GM23338 (cell line): ENCODE data around the gene TSPEAR. TPM values are rescaled to one million over a fixed set of nuclear protein-coding genes. Genes with fewer than 3 reads are reported as not detected.

Experiments used
- ATAC-seq: fragments of 200-7000 bp; cut with Tn5 transposase; 3 replicates; pipeline ENCODE4 v1.9.1; 2020
- DNase-seq: peaks from one replicate; pipeline ENCODE4 v3.0.0-alpha.2; 2015; ENCODE audit warnings: low spot score
- H2AFZ ChIP-seq: fragments of 200-600 bp; sonication (generic); 2 replicates; pipeline ENCODE4 v1.8.0; 2016; ENCODE audit warnings: antibody characterized with exemption, mild to moderate bottlenecking, moderate library complexity
- H3F3A ChIP-seq: fragments of 200-600 bp; sonication (generic); replicated peaks from 2 replicates; pipeline ENCODE4 v1.8.0; 2017; ENCODE audit warnings: antibody characterized with exemption, mixed run types, low read depth
- H3K27ac ChIP-seq: fragments of 200-600 bp; sonication (generic); 2 replicates; pipeline ENCODE4 v1.6.1; 2016; ENCODE audit warnings: low read depth
- H3K27me3 ChIP-seq: fragments of 200-600 bp; sonication (generic); 2 replicates; pipeline ENCODE4 v1.8.0; 2016; ENCODE audit warnings: mild to moderate bottlenecking, mixed run types, moderate library complexity; ENCODE audit not compliant: insufficient read depth
- H3K36me3 ChIP-seq: fragments of 200-600 bp; sonication (generic); 2 replicates; pipeline ENCODE4 v1.8.0; 2016; ENCODE audit warnings: mild to moderate bottlenecking; ENCODE audit not compliant: insufficient read depth
- H3K4me1 ChIP-seq: fragments of 200-600 bp; sonication (generic); 2 replicates; pipeline ENCODE4 v1.8.0; 2016; ENCODE audit warnings: mild to moderate bottlenecking, moderate library complexity; ENCODE audit not compliant: insufficient read depth
- H3K4me2 ChIP-seq: fragments of 200-600 bp; sonication (generic); 2 replicates; pipeline ENCODE4 v1.7.1; 2017; ENCODE audit warnings: mixed run types
- H3K4me3 ChIP-seq: fragments of 200-600 bp; sonication (generic); 2 replicates; pipeline ENCODE4 v1.6.1; 2016; ENCODE audit warnings: mixed run types
- H3K79me2 ChIP-seq: fragments of 200-600 bp; sonication (generic); replicated peaks from 2 replicates; pipeline ENCODE4 v1.8.0; 2017; ENCODE audit warnings: mild to moderate bottlenecking; ENCODE audit not compliant: insufficient read depth
- H3K9me2 ChIP-seq: fragments of 200-600 bp; sonication (generic); 2 replicates; pipeline ENCODE4 v1.8.0; 2017; ENCODE audit not compliant: insufficient read depth
- H4K20me1 ChIP-seq: fragments of 200-600 bp; sonication (generic); replicated peaks from 2 replicates; pipeline ENCODE4 v1.8.0; 2017; ENCODE audit warnings: mild to moderate bottlenecking; ENCODE audit not compliant: insufficient read depth
- H3K27ac Mint-ChIP-seq: 2 replicates; pipeline ENCODE4 v1.8.0; 2020; ENCODE audit warnings: inconsistent platforms, mild to moderate bottlenecking, moderate library complexity, mixed read lengths
- H3K27me3 Mint-ChIP-seq: 3 replicates; pipeline ENCODE4 v1.8.0; 2022; ENCODE audit warnings: low read depth, mild to moderate bottlenecking, moderate library complexity, mixed read lengths, inconsistent platforms; ENCODE audit not compliant: insufficient read depth, poor library complexity
- H3K36me3 Mint-ChIP-seq: 3 replicates; pipeline ENCODE4 v1.8.0; 2021; ENCODE audit warnings: low read depth, mild to moderate bottlenecking, inconsistent platforms, moderate library complexity, mixed read lengths
- H3K4me1 Mint-ChIP-seq: 3 replicates; pipeline ENCODE4 v1.8.0; 2020; ENCODE audit warnings: mild to moderate bottlenecking, inconsistent platforms, mixed read lengths
- H3K4me3 Mint-ChIP-seq: 3 replicates; pipeline ENCODE4 v1.8.0; 2021; ENCODE audit warnings: moderate library complexity, mild to moderate bottlenecking, inconsistent platforms, mixed read lengths
- H3K9me3 Mint-ChIP-seq: 3 replicates; pipeline ENCODE4 v1.8.0; 2020; ENCODE audit warnings: moderate library complexity, mild to moderate bottlenecking, inconsistent platforms, mixed read lengths
- CREB1 ChIP-seq: fragments of 250-450 bp; sonication (Bioruptor Pico); IDR thresholded peaks from 2 replicates; pipeline ENCODE4 v1.5.0; 2020; ENCODE audit warnings: low read depth, mild to moderate bottlenecking, moderate library complexity
- CTCF ChIP-seq, 2 experiments: fragments of 200-600 bp in 1 of 2; sonication (generic) in 1 of 2; conservative IDR thresholded peaks; 2 replicates each; pipeline versions ENCODE4 v1.5.1 to v1.6.1; 2016 to 2017; ENCODE audit warnings: antibody characterized with exemption in 2 of 2, low read depth in 2 of 2, mild to moderate bottlenecking in 2 of 2, moderate library complexity in 1 of 2
- ETS1 ChIP-seq: IDR thresholded peaks from 2 replicates; pipeline ENCODE4 v1.6.1; 2016; ENCODE audit warnings: antibody characterized with exemption
- EZH2 ChIP-seq: fragments of 200-600 bp; sonication (generic); IDR thresholded peaks from one replicate; pipeline ENCODE4 v1.8.0; 2017; ENCODE audit warnings: antibody characterized with exemption, mild to moderate bottlenecking, low read depth; ENCODE audit not compliant: unreplicated experiment
- EZH2phosphoT487 ChIP-seq: fragments of 200-600 bp; sonication (generic); IDR thresholded peaks from one replicate; pipeline ENCODE4 v1.8.1; 2018; ENCODE audit warnings: antibody characterized with exemption; ENCODE audit not compliant: unreplicated experiment
- JUNB ChIP-seq: IDR thresholded peaks from one replicate; pipeline ENCODE4 v1.6.1; 2016; ENCODE audit warnings: antibody characterized with exemption; ENCODE audit not compliant: unreplicated experiment
- NANOG ChIP-seq: IDR thresholded peaks from 2 replicates; pipeline ENCODE4 v1.6.1; 2016; ENCODE audit warnings: antibody characterized with exemption, borderline replicate concordance
- REST ChIP-seq: IDR thresholded peaks from one replicate; pipeline ENCODE4 v1.6.1; 2018; ENCODE audit warnings: antibody characterized with exemption; ENCODE audit not compliant: unreplicated experiment
- STAT1 ChIP-seq: IDR thresholded peaks from one replicate; pipeline ENCODE4 v1.6.1; 2016; ENCODE audit warnings: antibody characterized with exemption; ENCODE audit not compliant: unreplicated experiment
- ZNF114 ChIP-seq: fragments of 250-450 bp; sonication (Bioruptor Pico); IDR thresholded peaks from 2 replicates; pipeline ENCODE4 v1.5.0; 2020; ENCODE audit warnings: mild to moderate bottlenecking, moderate library complexity
- ZNF331 ChIP-seq: fragments of 250-450 bp; sonication (Bioruptor Pico); IDR thresholded peaks from 2 replicates; pipeline ENCODE4 v1.5.0; 2020; ENCODE audit warnings: low read depth, mild to moderate bottlenecking, moderate library complexity
- ZNF462 ChIP-seq: fragments of 250-450 bp; sonication (Bioruptor Pico); IDR thresholded peaks from 2 replicates; pipeline ENCODE4 v1.5.0; 2020; ENCODE audit warnings: mild to moderate bottlenecking, moderate library complexity
- polyA plus RNA-seq: library from polyadenylated mRNA; unstranded; fragments of >200 nt; fragmentation: Nextera tagmentation; extraction: Ambion mirVana; gene quantifications from 2 replicates; pipeline ENCODE4 v1.2.1, GENCODE V29; 2016
- total RNA-seq: library from RNA; depleted of rRNA; stranded (reverse); fragments of >200 nt; shearing (Covaris generic); gene quantifications from 2 replicates; pipeline ENCODE4 v1.2.3, GENCODE V29; 2014

The TSPEAR gene
- total and polyA plus RNA-seq, 2 experiments from 2014 or later: 0.35 to 0.92 TPM

- no peaks in the 10 kb centered on the region for H3K4me1 Mint-ChIP-seq
- Histone ChIP-seq H3K9me2 (no peaks in the 10 kb centered on the region), H3K4me2 (no peak overlapping the region), H3K79me2 (no peaks in the 10 kb centered on the region), H3K27ac (no peak overlapping the region), H3F3A (no peaks in the 10 kb centered on the region), H2AFZ (no peak overlapping the region), H3K27me3 (no peaks in the 10 kb centered on the region), H3K4me3 (no peak overlapping the region), H3K36me3 (no peaks in the 10 kb centered on the region), H3K4me1 (no peaks in the 10 kb centered on the region), H4K20me1 (no peaks in the 10 kb centered on the region)
- TF ChIP-seq ZNF331 (CRISPR knock-in tag): no peak
- TF ChIP-seq CREB1: no peak
- TF ChIP-seq ETS1: no peak
- TF ChIP-seq EZH2phosphoT487: no peak
- TF ChIP-seq EZH2: no peak
- no peak for TF ChIP-seq STAT1
- TF ChIP-seq NANOG: no peak
- no peak for TF ChIP-seq ZNF114 (CRISPR knock-in tag)
- TF ChIP-seq REST: no peak
- no peak for TF ChIP-seq JUNB
- no peak for TF ChIP-seq CTCF (conservative IDR thresholded peaks at IDR 0.05; ENCODE audit: low read depth in 2 of 2)
- TF ChIP-seq ZNF462 (CRISPR knock-in tag): no peak
- peaks cover 5% of the 10 kb centered on the region for H3K27me3 Mint-ChIP-seq
- DNase-seq (no peak), ATAC-seq (no peak)
- H3K9me3 Mint-ChIP-seq: no peaks in the 10 kb centered on the region
- H3K4me3 Mint-ChIP-seq: no peak overlapping the region
- no peak overlapping the region for H3K27ac Mint-ChIP-seq
- H3K36me3 Mint-ChIP-seq: no peaks in the 10 kb centered on the region
These were observed 147.3 kb downstream of the TSPEAR start for GRCh38 chr21:44564099-44564498.
